IPS-20b (cell line): ENCODE results near the gene CCL18.
"Not testable (repeated sequence)": the region's sequence is repeated elsewhere in the genome, so short reads cannot be mapped to it uniquely, and the experiment has no call there.

Experiments
- H3K27ac ChIP-seq: one replicate; pipeline ENCODE4 v1.5.1; 2013; ENCODE audit warnings: low read length
- H3K27me3 ChIP-seq: 2 replicates; pipeline ENCODE4 v1.6.1; 2013; ENCODE audit warnings: mild to moderate bottlenecking, low read length, inconsistent platforms; ENCODE audit not compliant: insufficient read depth
- H3K36me3 ChIP-seq: 2 replicates; pipeline ENCODE4 v1.6.1; 2013; ENCODE audit warnings: low read depth, mild to moderate bottlenecking, inconsistent platforms, low read length, moderate library complexity; ENCODE audit not compliant: insufficient read depth
- H3K4me1 ChIP-seq: 2 replicates; pipeline ENCODE4 v1.6.1; 2013; ENCODE audit warnings: mild to moderate bottlenecking, control low read depth, inconsistent platforms, low read length, moderate library complexity; ENCODE audit not compliant: insufficient read depth
- H3K4me3 ChIP-seq: 2 replicates; pipeline ENCODE4 v1.5.1; 2013; ENCODE audit warnings: mild to moderate bottlenecking, low read length, inconsistent platforms
- H3K9ac ChIP-seq: 2 replicates; pipeline ENCODE4 v1.6.1; 2013; ENCODE audit warnings: low read depth, mild to moderate bottlenecking, inconsistent platforms, low read length, moderate library complexity
- H3K9me3 ChIP-seq: 2 replicates; pipeline ENCODE4 v1.6.1; 2013; ENCODE audit warnings: mild to moderate bottlenecking, low read depth, low read length, inconsistent platforms; ENCODE audit not compliant: insufficient read depth

CCL18 gene

GRCh38 chr17:36063786-36064541 is at the start of gene CCL18:
Gene CCL18 (plus strand): TSS chr17:36064272. CDS start chr17:36064343, 71 bp downstream.
- no peak within 1 kb of the TSS for H3K9ac ChIP-seq
- H3K27me3 ChIP-seq, result no peaks in the 10 kb centered on the region
- H3K9me3 ChIP-seq, result no peaks in the 10 kb centered on the region
- H3K4me3 ChIP-seq, result no peak within 1 kb of the TSS
- no peaks in the 10 kb centered on the region for H3K4me1 ChIP-seq
- H3K27ac ChIP-seq, result no peak within 1 kb of the TSS
- H3K36me3 ChIP-seq, result no peaks in the 10 kb centered on the region

GRCh38 chr17:36014946-36015345 is 49.1 kb upstream of the CCL18 start:
- H3K27me3 ChIP-seq, result no peaks in the 10 kb centered on the region; the same call in 1 of the 2 replicates
- no peak overlapping the region for H3K27ac ChIP-seq
- H3K4me1 ChIP-seq, result no peaks in the 10 kb centered on the region
- no peaks in the 10 kb centered on the region for H3K36me3 ChIP-seq
- no peak overlapping the region for H3K9ac ChIP-seq
- H3K9me3 ChIP-seq, result peaks cover 5% of the 10 kb centered on the region
- H3K4me3 ChIP-seq, result no peak overlapping the region

GRCh38 chr17:36015895-36016294 is 48.2 kb upstream of the CCL18 start:
- H3K27ac ChIP-seq, H3K4me3 ChIP-seq, H3K4me1 ChIP-seq, H3K36me3 ChIP-seq, H3K9me3 ChIP-seq, H3K27me3 ChIP-seq, H3K9ac ChIP-seq: not testable (repeated sequence)

- H3K9ac ChIP-seq, result no peak overlapping the region
- no peaks in the 10 kb centered on the region for H3K4me1 ChIP-seq
- H3K9me3 ChIP-seq, result no peaks in the 10 kb centered on the region
- no peaks in the 10 kb centered on the region for H3K36me3 ChIP-seq
- no peak overlapping the region for H3K4me3 ChIP-seq
- H3K27ac ChIP-seq, result no peak overlapping the region
- no peaks in the 10 kb centered on the region; the same call in 1 of the 2 replicates for H3K27me3 ChIP-seq
These were observed 47.5 kb upstream of the CCL18 start for GRCh38 chr17:36016555-36016954.

GRCh38 chr17:36017799-36018198 is 46.3 kb upstream of the CCL18 start, which contains the start of gene CCL23:
Gene CCL23 (minus strand): TSS chr17:36017972. CDS start chr17:36017897, 75 bp downstream.
- Histone ChIP-seq H3K27ac (no peak within 1 kb of the TSS), H3K4me3 (no peak within 1 kb of the TSS), H3K36me3 (no peaks in the 10 kb centered on the region), H3K9ac (no peak within 1 kb of the TSS), H3K9me3 (no peaks in the 10 kb centered on the region), H3K27me3 (no peaks in the 10 kb centered on the region; the same call in 1 of the 2 replicates), H3K4me1 (no peaks in the 10 kb centered on the region)

- H3K9me3 ChIP-seq, result no peaks in the 10 kb centered on the region
- H3K27me3 ChIP-seq, result no peaks in the 10 kb centered on the region; the same call in 1 of the 2 replicates
- H3K9ac ChIP-seq, result no peak overlapping the region
- H3K4me1 ChIP-seq, result no peaks in the 10 kb centered on the region
- H3K27ac ChIP-seq, result no peak overlapping the region
- no peak overlapping the region for H3K4me3 ChIP-seq
- no peaks in the 10 kb centered on the region for H3K36me3 ChIP-seq
These were observed 44.6 kb upstream of the CCL18 start for GRCh38 chr17:36019423-36019822.

GRCh38 chr17:36024106-36024869 is 39.8 kb upstream of the CCL18 start:
- no peak overlapping the region for H3K4me3 ChIP-seq
- H3K36me3 ChIP-seq, result no peaks in the 10 kb centered on the region
- H3K27me3 ChIP-seq, result no peaks in the 10 kb centered on the region
- no peaks in the 10 kb centered on the region for H3K9me3 ChIP-seq
- no peaks in the 10 kb centered on the region for H3K4me1 ChIP-seq
- no peak overlapping the region for H3K27ac ChIP-seq
- H3K9ac ChIP-seq, result no peak overlapping the region

GRCh38 chr17:36027761-36028160 is 36.3 kb upstream of the CCL18 start:
- Histone ChIP-seq H3K27ac (no peak overlapping the region), H3K36me3 (no peaks in the 10 kb centered on the region), H3K9ac (no peak overlapping the region; the same call in 1 of the 2 replicates), H3K4me3 (no peak overlapping the region), H3K4me1 (no peaks in the 10 kb centered on the region), H3K9me3 (no peaks in the 10 kb centered on the region), H3K27me3 (no peaks in the 10 kb centered on the region; the same call in 1 of the 2 replicates)

- Histone ChIP-seq H3K4me3 (no peak overlapping the region), H3K27ac (no peak overlapping the region), H3K9me3 (no peaks in the 10 kb centered on the region), H3K4me1 (no peaks in the 10 kb centered on the region), H3K36me3 (no peaks in the 10 kb centered on the region), H3K9ac (no peak overlapping the region), H3K27me3 (no peaks in the 10 kb centered on the region; the same call in 1 of the 2 replicates)
These were observed 33.1 kb upstream of the CCL18 start for GRCh38 chr17:36030956-36031355.

- Histone ChIP-seq H3K4me1 (no peaks in the 10 kb centered on the region), H3K4me3 (no peak overlapping the region), H3K9me3 (no peaks in the 10 kb centered on the region), H3K27me3 (no peaks in the 10 kb centered on the region; the same call in 1 of the 2 replicates), H3K9ac (no peak overlapping the region), H3K27ac (no peak overlapping the region), H3K36me3 (no peaks in the 10 kb centered on the region)
These were observed 29.9 kb upstream of the CCL18 start for GRCh38 chr17:36034127-36034526.

GRCh38 chr17:36036235-36036634 is 27.8 kb upstream of the CCL18 start:
- H3K27me3 ChIP-seq, result no peaks in the 10 kb centered on the region
- H3K36me3 ChIP-seq, result no peaks in the 10 kb centered on the region
- no peaks in the 10 kb centered on the region for H3K4me1 ChIP-seq
- no peaks in the 10 kb centered on the region for H3K9me3 ChIP-seq
- no peak overlapping the region for H3K27ac ChIP-seq
- H3K9ac ChIP-seq, result no peak overlapping the region
- H3K4me3 ChIP-seq, result no peak overlapping the region

- Histone ChIP-seq H3K27me3 (no peaks in the 10 kb centered on the region), H3K27ac (no peak overlapping the region), H3K9me3 (peaks cover 16% of the 10 kb centered on the region; the same call in 1 of the 2 replicates), H3K4me3 (no peak overlapping the region), H3K9ac (no peak overlapping the region), H3K36me3 (no peaks in the 10 kb centered on the region), H3K4me1 (no peaks in the 10 kb centered on the region)
These were observed 16.0 kb upstream of the CCL18 start for GRCh38 chr17:36048066-36048465.
